GM12872 (cell line): ENCODE data around the gene BTNL3.

ENCODE experiments used
- CTCF ChIP-seq: IDR thresholded peaks from 3 replicates; pipeline ENCODE4 v1.5.1; 2011; ENCODE audit warnings: low read depth, mild to moderate bottlenecking, low read length, moderate library complexity; ENCODE audit not compliant: insufficient read depth

BTNL3 gene

GRCh38 chr5:180988592-180988991 is at the start of gene BTNL3:
BTNL3 (plus strand) TSS chr5:180988846; CDS start chr5:180989029, 183 bp downstream.
- no peak for TF ChIP-seq CTCF

GRCh38 chr5:180950291-180950949 is 38.2 kb upstream of the BTNL3 start:
- TF ChIP-seq CTCF = no peak

- TF ChIP-seq CTCF = no peak
These were observed 29.0 kb upstream of the BTNL3 start for GRCh38 chr5:180959661-180960060.

GRCh38 chr5:180960209-180960608 is 28.4 kb upstream of the BTNL3 start:
- TF ChIP-seq CTCF = no peak

GRCh38 chr5:180969406-180969805 is 19.2 kb upstream of the BTNL3 start:
- TF ChIP-seq CTCF = no peak

GRCh38 chr5:180970336-180970735 is 18.3 kb upstream of the BTNL3 start:
- no peak for TF ChIP-seq CTCF

GRCh38 chr5:180970875-180971274 is 17.8 kb upstream of the BTNL3 start:
- TF ChIP-seq CTCF = no peak
